Cardiac fibroblast (primary cell): ENCODE data around the gene YIPF3.

Experiments used
- DNase-seq, 2 donors: peaks; one replicate each; pipeline versions ENCODE4 v3.0.0 to v3.0.0-alpha.2; 2010; ENCODE audit warnings: low read depth in 2 of 2
- H3K4me3 ChIP-seq, 2 donors: replicated peaks in 1 of 2; 1 replicate in 1 of 2; 2 replicates in 1 of 2; pipeline ENCODE4 v1.5.1; 2011; ENCODE audit warnings: low read depth in 2 of 2, low read length in 2 of 2, mild to moderate bottlenecking in 2 of 2, moderate library complexity in 1 of 2
- TF ChIP-seq, protein P1 (sequence below): IDR thresholded peaks from one replicate; pipeline ENCODE4 v1.5.1; 2011; ENCODE audit warnings: low read depth, mild to moderate bottlenecking, low read length, inconsistent platforms

Gene YIPF3

DNA sequence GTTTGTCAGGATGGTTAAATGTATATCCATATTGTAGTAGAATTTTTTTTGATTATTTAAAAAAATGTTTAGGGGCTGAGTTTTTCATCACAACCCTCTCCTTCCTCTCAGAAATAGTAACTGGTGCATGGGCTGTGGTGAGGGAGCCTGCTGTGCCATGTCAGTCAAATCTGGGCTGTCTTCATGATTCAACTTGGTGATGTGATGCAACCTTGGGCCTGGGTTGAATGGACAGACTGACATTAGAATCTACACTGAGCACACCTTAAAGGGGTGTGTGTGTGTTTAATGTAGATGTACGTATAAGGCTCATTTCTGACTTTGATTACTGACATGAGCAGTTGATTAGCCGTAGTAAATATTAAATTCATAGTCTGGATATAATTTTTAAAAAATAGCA, 35.7 kb downstream of the YIPF3 start:
- TF ChIP-seq, protein P1, sequence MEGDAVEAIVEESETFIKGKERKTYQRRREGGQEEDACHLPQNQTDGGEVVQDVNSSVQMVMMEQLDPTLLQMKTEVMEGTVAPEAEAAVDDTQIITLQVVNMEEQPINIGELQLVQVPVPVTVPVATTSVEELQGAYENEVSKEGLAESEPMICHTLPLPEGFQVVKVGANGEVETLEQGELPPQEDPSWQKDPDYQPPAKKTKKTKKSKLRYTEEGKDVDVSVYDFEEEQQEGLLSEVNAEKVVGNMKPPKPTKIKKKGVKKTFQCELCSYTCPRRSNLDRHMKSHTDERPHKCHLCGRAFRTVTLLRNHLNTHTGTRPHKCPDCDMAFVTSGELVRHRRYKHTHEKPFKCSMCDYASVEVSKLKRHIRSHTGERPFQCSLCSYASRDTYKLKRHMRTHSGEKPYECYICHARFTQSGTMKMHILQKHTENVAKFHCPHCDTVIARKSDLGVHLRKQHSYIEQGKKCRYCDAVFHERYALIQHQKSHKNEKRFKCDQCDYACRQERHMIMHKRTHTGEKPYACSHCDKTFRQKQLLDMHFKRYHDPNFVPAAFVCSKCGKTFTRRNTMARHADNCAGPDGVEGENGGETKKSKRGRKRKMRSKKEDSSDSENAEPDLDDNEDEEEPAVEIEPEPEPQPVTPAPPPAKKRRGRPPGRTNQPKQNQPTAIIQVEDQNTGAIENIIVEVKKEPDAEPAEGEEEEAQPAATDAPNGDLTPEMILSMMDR, result no peak

DNA sequence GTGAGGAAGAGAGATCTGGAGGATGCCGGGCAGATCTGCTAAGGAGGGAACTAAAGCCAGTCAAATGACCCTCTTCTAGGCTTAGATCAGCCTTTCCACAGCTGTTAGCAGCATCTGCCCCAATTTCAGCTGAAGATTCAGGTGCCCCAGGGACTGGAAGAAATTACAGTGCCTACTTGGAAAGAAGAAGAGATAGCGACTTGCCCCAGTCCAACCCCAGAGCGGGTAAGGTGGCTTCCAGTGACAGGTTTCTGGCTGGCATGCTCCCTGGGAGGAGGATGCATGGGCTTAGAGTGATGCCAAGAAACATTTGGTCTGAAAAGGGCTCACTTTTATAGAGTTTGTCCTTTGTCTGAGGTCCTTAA, 38.7 kb downstream of the YIPF3 start:
- no peak for DNase-seq
- TF ChIP-seq, protein P1, result no peak
- H3K4me3 ChIP-seq, result peak overlapping the region; percentile 61 to 66

More for the DNA sequence above, 35.7 kb downstream of the YIPF3 start:
- no peak overlapping the region for H3K4me3 ChIP-seq
- DNase-seq, result no peak

GRCh38 chr6:43477235-43478007, 39.3 kb downstream of the YIPF3 start, which contains the start of gene TJAP1:
TSS of gene TJAP1 (plus strand) at chr6:43477570. CDS start at chr6:43499002, 21,432 bp downstream.
- TF ChIP-seq, protein P1, result no peak
- DNase-seq, result peak; percentile 78 to 83
- H3K4me3 ChIP-seq, result peak within 1 kb of the TSS; percentile 61 to 66

DNA sequence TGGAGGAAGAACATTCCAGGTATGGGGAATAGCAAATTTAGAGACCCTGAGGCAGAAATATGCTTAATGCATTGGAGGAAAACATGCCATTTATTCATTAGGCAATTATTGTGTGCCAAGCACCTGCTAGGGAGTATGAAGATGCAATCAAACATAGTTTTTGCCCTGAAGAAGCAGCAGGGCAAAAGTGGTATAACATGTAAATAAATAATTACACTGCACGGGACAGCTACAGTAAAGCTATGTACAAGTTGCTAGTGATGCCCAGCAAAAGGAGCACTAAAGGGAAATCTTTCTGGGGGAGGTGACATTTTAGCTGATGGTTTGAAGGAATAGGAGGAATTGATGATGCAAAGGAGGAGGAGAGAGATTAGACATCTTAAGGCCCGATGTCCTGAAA, 40.0 kb downstream of the YIPF3 start:
- no peak for DNase-seq
- TF ChIP-seq, protein P1, result no peak
- H3K4me3 ChIP-seq, result peak overlapping the region in 1 of 2 donors; percentile 66

DNA sequence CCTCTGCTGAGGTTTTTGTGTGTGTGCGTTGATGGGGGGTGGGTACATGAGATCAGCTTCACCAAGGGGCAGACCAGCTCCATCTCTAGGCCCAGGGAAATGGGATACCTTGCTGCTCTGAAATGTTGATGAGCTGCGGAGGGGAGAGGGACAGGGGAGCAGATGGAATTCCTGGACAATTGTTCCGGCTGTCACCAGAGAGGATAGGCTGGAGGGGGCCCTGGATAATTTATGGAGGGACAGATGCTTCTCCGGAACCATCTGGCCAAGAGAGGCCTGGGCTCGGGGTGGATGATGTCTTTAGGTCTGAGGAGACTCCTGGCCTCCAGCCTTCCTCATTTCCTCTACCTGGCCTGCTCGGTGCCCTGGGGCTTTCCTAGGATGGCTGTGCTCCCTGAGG, 41.2 kb downstream of the YIPF3 start:
- no peak for DNase-seq
- H3K4me3 ChIP-seq, result no peak overlapping the region
- TF ChIP-seq, protein P1, result no peak

DNA sequence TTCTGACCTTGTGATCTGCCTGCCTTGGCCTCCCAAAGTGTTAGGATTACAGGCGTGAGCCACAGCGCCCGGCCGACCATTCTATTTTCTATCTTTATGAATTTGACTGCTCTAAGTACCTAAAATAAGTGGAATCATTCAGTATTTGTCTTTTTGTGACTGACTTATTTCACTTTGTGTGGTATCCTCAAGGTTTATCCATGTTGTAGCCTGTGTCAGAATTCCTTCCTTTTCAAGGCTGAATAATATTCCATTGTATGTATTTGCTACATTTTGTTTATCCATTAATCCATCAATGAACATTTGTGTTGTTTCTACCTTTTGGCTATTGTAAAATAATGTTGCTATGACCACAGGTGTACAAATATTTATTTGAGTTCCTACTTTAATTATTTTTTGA, 44.2 kb downstream of the YIPF3 start:
- DNase-seq, result no peak
- TF ChIP-seq, protein P1, result no peak
- no peak overlapping the region for H3K4me3 ChIP-seq
